Testis (tissue), 2 donors: ENCODE results near the gene VRK2.

Experiments used
- POLR2A ChIP-seq: fragments of 450-650 bp; IDR thresholded peaks from one replicate; pipeline ENCODE4 v1.6.1; 2017; ENCODE audit warnings: antibody characterized with exemption, mild to moderate bottlenecking, moderate library complexity
- TF ChIP-seq, protein P1 (sequence below), 3 experiments: fragments of 450-650 bp in 2 of 3; fragments of 200-600 bp in 1 of 3; sonication (generic) in 1 of 3; IDR thresholded peaks; one replicate each; pipeline ENCODE4 v1.5.1; 2016 to 2019; ENCODE audit warnings: antibody characterized with exemption in 3 of 3, mild to moderate bottlenecking in 2 of 3, moderate library complexity in 1 of 3

DNA sequence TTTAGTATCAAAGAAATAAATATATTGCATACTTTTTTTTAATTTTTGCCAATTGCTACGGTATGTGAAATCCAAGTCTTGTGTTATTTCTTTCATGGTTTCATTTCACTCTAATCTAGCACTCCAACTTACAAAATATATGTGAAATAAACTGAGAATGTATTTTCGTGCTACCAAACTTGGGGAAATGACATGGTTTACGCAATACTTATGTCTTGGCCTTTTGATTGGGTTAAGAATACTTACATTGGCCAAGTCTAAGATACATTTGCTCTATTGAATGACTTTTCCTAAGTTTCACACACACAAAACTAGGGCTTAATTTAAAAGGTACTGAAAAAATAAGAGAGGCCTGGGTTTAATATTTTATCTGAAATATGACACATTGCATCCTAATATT is 80.5 kb downstream of the VRK2 start:
- TF ChIP-seq, protein P1, sequence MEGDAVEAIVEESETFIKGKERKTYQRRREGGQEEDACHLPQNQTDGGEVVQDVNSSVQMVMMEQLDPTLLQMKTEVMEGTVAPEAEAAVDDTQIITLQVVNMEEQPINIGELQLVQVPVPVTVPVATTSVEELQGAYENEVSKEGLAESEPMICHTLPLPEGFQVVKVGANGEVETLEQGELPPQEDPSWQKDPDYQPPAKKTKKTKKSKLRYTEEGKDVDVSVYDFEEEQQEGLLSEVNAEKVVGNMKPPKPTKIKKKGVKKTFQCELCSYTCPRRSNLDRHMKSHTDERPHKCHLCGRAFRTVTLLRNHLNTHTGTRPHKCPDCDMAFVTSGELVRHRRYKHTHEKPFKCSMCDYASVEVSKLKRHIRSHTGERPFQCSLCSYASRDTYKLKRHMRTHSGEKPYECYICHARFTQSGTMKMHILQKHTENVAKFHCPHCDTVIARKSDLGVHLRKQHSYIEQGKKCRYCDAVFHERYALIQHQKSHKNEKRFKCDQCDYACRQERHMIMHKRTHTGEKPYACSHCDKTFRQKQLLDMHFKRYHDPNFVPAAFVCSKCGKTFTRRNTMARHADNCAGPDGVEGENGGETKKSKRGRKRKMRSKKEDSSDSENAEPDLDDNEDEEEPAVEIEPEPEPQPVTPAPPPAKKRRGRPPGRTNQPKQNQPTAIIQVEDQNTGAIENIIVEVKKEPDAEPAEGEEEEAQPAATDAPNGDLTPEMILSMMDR (IDR thresholded peaks at IDR 0.05) = no peak
- no peak for TF ChIP-seq POLR2A
